CD4-positive, alpha-beta T cell treated with Interleukin-15 for 4 hours (primary cell): Measurements from ENCODE around the gene FBXO28.
"Not testable (repeated sequence)": the region's sequence is repeated elsewhere in the genome, so short reads cannot be mapped to it uniquely, and the experiment has no call there.

Source experiments
- DNase-seq: peaks from one replicate; pipeline ENCODE4 v3.0.0-alpha.2; 2020; ENCODE audit warnings: low spot score

FBXO28 gene

GRCh38 chr1:224113918-224114786, at the start of gene FBXO28:
FBXO28 (plus strand) TSS chr1:224114111; CDS start chr1:224114130, 19 bp downstream.
- peak; percentile 94 for DNase-seq

GRCh38 chr1:224064150-224064549, 49.8 kb upstream of the FBXO28 start:
- no peak for DNase-seq

- no peak for DNase-seq
Observed at GRCh38 chr1:224065455-224065854, 48.5 kb upstream of the FBXO28 start.

- DNase-seq = no peak
Observed at GRCh38 chr1:224067207-224067606, 46.7 kb upstream of the FBXO28 start.

GRCh38 chr1:224067621-224068457, 46.1 kb upstream of the FBXO28 start:
- no peak for DNase-seq

- DNase-seq = no peak
Observed at GRCh38 chr1:224068458-224069072, 45.3 kb upstream of the FBXO28 start.

- no peak for DNase-seq
Observed at GRCh38 chr1:224069138-224069537, 44.8 kb upstream of the FBXO28 start.

- no peak for DNase-seq
Observed at GRCh38 chr1:224070521-224070920, 43.4 kb upstream of the FBXO28 start.

GRCh38 chr1:224076407-224076806, 37.5 kb upstream of the FBXO28 start:
- DNase-seq = no peak

GRCh38 chr1:224079644-224080043, 34.3 kb upstream of the FBXO28 start:
- DNase-seq = not testable (repeated sequence)

- no peak for DNase-seq
Observed at GRCh38 chr1:224080115-224080774, 33.7 kb upstream of the FBXO28 start.

GRCh38 chr1:224081604-224082003, 32.3 kb upstream of the FBXO28 start:
- no peak for DNase-seq

- DNase-seq = no peak
Observed at GRCh38 chr1:224082146-224082545, 31.8 kb upstream of the FBXO28 start.

GRCh38 chr1:224084867-224085266, 29.0 kb upstream of the FBXO28 start:
- DNase-seq = no peak

- no peak for DNase-seq
Observed at GRCh38 chr1:224085421-224086108, 28.3 kb upstream of the FBXO28 start.

- no peak for DNase-seq
Observed at GRCh38 chr1:224087286-224087794, 26.6 kb upstream of the FBXO28 start.

GRCh38 chr1:224089583-224089982, 24.3 kb upstream of the FBXO28 start:
- DNase-seq = no peak

- no peak for DNase-seq
Observed at GRCh38 chr1:224090116-224090515, 23.8 kb upstream of the FBXO28 start.

GRCh38 chr1:224092111-224092510, 21.8 kb upstream of the FBXO28 start:
- DNase-seq = no peak

- DNase-seq = no peak
Observed at GRCh38 chr1:224092601-224093000, 21.3 kb upstream of the FBXO28 start.

- no peak for DNase-seq
Observed at GRCh38 chr1:224095339-224095738, 18.6 kb upstream of the FBXO28 start.
